HG02943 (cell line): Measurements from ENCODE around the gene MYBPH.

Experiments
- ATAC-seq: cut with Tn5 transposase; IDR thresholded peaks from one replicate; pipeline ENCODE4 v1.9.1; 2021; ENCODE audit warnings: mild to moderate bottlenecking, low read depth, moderate library complexity; ENCODE audit not compliant: unreplicated experiment

The MYBPH gene

GRCh38 chr1:203175237-203175826 lies at the start of gene MYBPH:
MYBPH (minus strand) TSS chr1:203175826; CDS start chr1:203175755, 71 bp downstream.
- no peak for ATAC-seq

- no peak for ATAC-seq
Measured at GRCh38 chr1:203225071-203225470, 49.4 kb upstream of the MYBPH start.

- no peak for ATAC-seq
Measured at GRCh38 chr1:203223012-203223775, 47.6 kb upstream of the MYBPH start.

- no peak for ATAC-seq
Measured at GRCh38 chr1:203219934-203220333, 44.3 kb upstream of the MYBPH start.

- ATAC-seq: no peak
Measured at GRCh38 chr1:203219171-203219570, 43.5 kb upstream of the MYBPH start.

- no peak for ATAC-seq
Measured at GRCh38 chr1:203217668-203218067, 42.0 kb upstream of the MYBPH start.

- no peak for ATAC-seq
Measured at GRCh38 chr1:203217139-203217655, 41.6 kb upstream of the MYBPH start.

- no peak for ATAC-seq
Measured at GRCh38 chr1:203216274-203217138, 40.9 kb upstream of the MYBPH start.

- no peak for ATAC-seq
Measured at GRCh38 chr1:203215573-203215972, 39.9 kb upstream of the MYBPH start.

- no peak for ATAC-seq
Measured at GRCh38 chr1:203214871-203215270, 39.2 kb upstream of the MYBPH start.

GRCh38 chr1:203213126-203213525 lies 37.5 kb upstream of the MYBPH start:
- ATAC-seq: no peak

GRCh38 chr1:203211812-203212211 lies 36.2 kb upstream of the MYBPH start:
- ATAC-seq: no peak

- ATAC-seq: no peak
Measured at GRCh38 chr1:203210988-203211387, 35.4 kb upstream of the MYBPH start.

GRCh38 chr1:203210350-203210749 lies 34.7 kb upstream of the MYBPH start:
- no peak for ATAC-seq

- no peak for ATAC-seq
Measured at GRCh38 chr1:203208181-203208580, 32.6 kb upstream of the MYBPH start.

GRCh38 chr1:203207751-203208150 lies 32.1 kb upstream of the MYBPH start:
- no peak for ATAC-seq

GRCh38 chr1:203206129-203206687 lies 30.6 kb upstream of the MYBPH start:
- no peak for ATAC-seq

- ATAC-seq: no peak
Measured at GRCh38 chr1:203204756-203205155, 29.1 kb upstream of the MYBPH start.

- ATAC-seq: no peak
Measured at GRCh38 chr1:203202431-203203245, 27.0 kb upstream of the MYBPH start.
